Stomach (tissue), 9 donors: ENCODE results near the gene PFKFB3. TPM values are rescaled to one million over a fixed set of nuclear protein-coding genes. Genes with fewer than 3 reads are reported as not detected.

ENCODE experiments used
- DNase-seq, 2 donors: peaks; one replicate each; pipeline versions ENCODE4 v3.0.0 to v3.0.0-alpha.2; 2013 to 2019
- H3K27ac ChIP-seq, 5 donors: fragments of 200-600 bp in 4 of 5; sonication (generic) in 4 of 5; one replicate each; pipeline ENCODE4 v1.5.1; 2013 to 2019; ENCODE audit warnings: mild to moderate bottlenecking in 1 of 5, moderate library complexity in 1 of 5
- H3K27me3 ChIP-seq, 3 donors: fragments of 200-600 bp; sonication (generic); one replicate each; pipeline ENCODE4 v1.5.1; 2017 to 2019; ENCODE audit warnings: mixed run types in 1 of 3
- H3K36me3 ChIP-seq, 4 donors: fragments of 200-600 bp; sonication (generic); 1 replicate in 3 of 4; 2 replicates in 1 of 4; pipeline ENCODE4 v1.5.1; 2016 to 2019
- H3K4me1 ChIP-seq, 4 donors: fragments of 200-600 bp; sonication (generic); one replicate each; pipeline ENCODE4 v1.5.1; 2016 to 2019
- H3K4me3 ChIP-seq, 4 donors: fragments of 200-600 bp; sonication (generic) in 3 of 4; one replicate each; pipeline ENCODE4 v1.5.1; 2016 to 2019; ENCODE audit warnings: mild to moderate bottlenecking in 1 of 4
- H3K9me3 ChIP-seq, 4 donors: fragments of 200-600 bp; sonication (generic); one replicate each; pipeline ENCODE4 v1.5.1; 2016 to 2019
- CTCF ChIP-seq, 7 experiments: fragments of 450-650 bp in 4 of 7; fragments of 200-600 bp in 3 of 7; sonication (generic) in 3 of 7; IDR thresholded peaks; one replicate each; pipeline ENCODE4 v1.5.1; 2016 to 2019; ENCODE audit warnings: antibody characterized with exemption in 7 of 7, control low read depth in 2 of 7, mild to moderate bottlenecking in 1 of 7
- EP300 ChIP-seq: sonication (generic); formaldehyde crosslinking; IDR thresholded peaks from one replicate; pipeline ENCODE4 v1.6.1; 2017; ENCODE audit warnings: antibody characterized with exemption
- POLR2A ChIP-seq, 4 donors: fragments of 450-650 bp; IDR thresholded peaks; one replicate each; pipeline ENCODE4 v1.6.1; 2016; ENCODE audit warnings: antibody characterized with exemption in 4 of 4, control low read depth in 2 of 4, mild to moderate bottlenecking in 1 of 4, moderate library complexity in 1 of 4
- POLR2AphosphoS5 ChIP-seq, 3 donors: sonication (generic); formaldehyde crosslinking; IDR thresholded peaks; one replicate each; pipeline ENCODE4 v1.6.1; 2016; ENCODE audit warnings: antibody characterized with exemption in 3 of 3
- WGBS, 5 donors: extraction: QIAGEN DNeasy Blood & Tissue Kit in 3 of 5; methylation state at CpG; one replicate each; pipeline versions ENCODE4 v1.1.5 to v1.1.7; 2013 to 2018; 5-methylcytosine and 5-hydroxymethylcytosine counted together
- intact Hi-C: fragments of 100-400 bp; cut with DNase I; formaldehyde crosslinking; loops from one replicate; pipeline ENCODE4 v1.15.1; 2023; ENCODE audit warnings: low total_unique reads
- polyA plus RNA-seq, 3 donors: library from polyadenylated mRNA; stranded (reverse); fragments of 200-250 nt; gene quantifications; one replicate each; pipeline ENCODE4 v1.2.3, GENCODE V29; 2013
- total RNA-seq, 5 donors: library from RNA; depleted of rRNA; stranded (reverse); fragments of >200 nt; gene quantifications; one replicate each; pipeline versions ENCODE4 v1.1.0 to v1.2.3, GENCODE V29; 2014 to 2016
- donor health status: healthy with polysubstance abuse.
- donor health status: Bipolar disorder and iron deficiency.
- donor health status: healthy.

PFKFB3 gene
- total and polyA plus RNA-seq, 8 donors = 17.7 to 199 (median 38.0) TPM

- Histone ChIP-seq H3K36me3 (peaks cover 94 to 100% (median 100%) of the 10 kb centered on the region in 4 donors), H3K4me3 (no peak overlapping the region), H3K27ac (no peak overlapping the region), H3K9me3 (no peaks in the 10 kb centered on the region), H3K4me1 (no peaks in the 10 kb centered on the region), H3K27me3 (no peaks in the 10 kb centered on the region)
- no peak for DNase-seq
- TF ChIP-seq POLR2A (IDR thresholded peaks at IDR 0.05) (no peak), POLR2AphosphoS5 (IDR thresholded peaks at IDR 0.05) (no peak), EP300 (no peak), CTCF (IDR thresholded peaks at IDR 0.05) (no peak)
- 87 to 93% (median 90%) methylated on average over 8 to 15 of the region's 15 CpGs for WGBS, 5 donors
- intact Hi-C loops = loop anchor here (10.0 kb wide), 1 partner anchor 179 kb away; no protein-coding TSS in a partner anchor
Observed at GRCh38 chr10:6225263-6225814, 22.6 kb downstream of the PFKFB3 start.

GRCh38 chr10:6226216-6226615 lies 23.5 kb downstream of the PFKFB3 start:
- TF ChIP-seq EP300 (no peak), POLR2AphosphoS5 (IDR thresholded peaks at IDR 0.05) (no peak), POLR2A (IDR thresholded peaks at IDR 0.05) (no peak), CTCF (IDR thresholded peaks at IDR 0.05) (no peak)
- Histone ChIP-seq H3K36me3 (peaks cover 94 to 100% (median 100%) of the 10 kb centered on the region in 4 donors), H3K4me1 (no peaks in the 10 kb centered on the region), H3K27ac (no peak overlapping the region), H3K27me3 (no peaks in the 10 kb centered on the region), H3K9me3 (no peaks in the 10 kb centered on the region), H3K4me3 (no peak overlapping the region)
- WGBS, 5 donors = 93 to 97% (median 95%) methylated on average over 23 of the region's 23 CpGs
- intact Hi-C loops = loop anchor here (10.0 kb wide), 1 partner anchor 179 kb away; no protein-coding TSS in a partner anchor
- DNase-seq = no peak

- H3K9me3 ChIP-seq = no peaks in the 10 kb centered on the region
Observed at GRCh38 chr10:6227346-6227745, 24.6 kb downstream of the PFKFB3 start.

GRCh38 chr10:6228010-6228511 lies 25.3 kb downstream of the PFKFB3 start:
- Histone ChIP-seq H3K4me3 (no peak overlapping the region), H3K27me3 (no peaks in the 10 kb centered on the region), H3K27ac (no peak overlapping the region), H3K36me3 (peaks cover 94 to 100% (median 100%) of the 10 kb centered on the region in 4 donors), H3K9me3 (no peaks in the 10 kb centered on the region), H3K4me1 (no peaks in the 10 kb centered on the region)
- peak in 1 of 2 donors; percentile 44 for DNase-seq
- 85 to 93% (median 91%) methylated on average over 19 to 20 of the region's 20 CpGs for WGBS, 5 donors
- TF ChIP-seq EP300 (no peak), POLR2AphosphoS5 (IDR thresholded peaks at IDR 0.05) (no peak), CTCF (IDR thresholded peaks at IDR 0.05) (no peak)
- intact Hi-C loops = loop anchor here (10.0 kb wide), 1 partner anchor 177 kb away; no protein-coding TSS in a partner anchor

More at GRCh38 chr10:6227346-6227745, 24.6 kb downstream of the PFKFB3 start:
- TF ChIP-seq POLR2AphosphoS5 (IDR thresholded peaks at IDR 0.05) (no peak), EP300 (no peak), CTCF (IDR thresholded peaks at IDR 0.05) (no peak), POLR2A (IDR thresholded peaks at IDR 0.05) (no peak)
- no peak for DNase-seq
- Histone ChIP-seq H3K27me3 (no peaks in the 10 kb centered on the region), H3K4me3 (no peak overlapping the region), H3K4me1 (no peaks in the 10 kb centered on the region), H3K27ac (no peak overlapping the region), H3K36me3 (peaks cover 94 to 100% (median 100%) of the 10 kb centered on the region in 4 donors)
- intact Hi-C loops = loop anchor here (10.0 kb wide), 1 partner anchor 177 kb away; no protein-coding TSS in a partner anchor
- 93 to 98% (median 97%) methylated on average over 9 of the region's 9 CpGs for WGBS, 5 donors
